CD14-positive monocyte (primary cell): ENCODE data around the gene FBXO31. TPM values are rescaled to one million over a fixed set of nuclear protein-coding genes. Genes with fewer than 3 reads are reported as not detected.

ENCODE experiments used
- DNase-seq, 3 donors: peaks; one replicate each; pipeline ENCODE4 v3.0.0-alpha.2; 2011 to 2022
- H2AFZ ChIP-seq: 2 replicates; pipeline ENCODE4 v1.6.0; 2012; ENCODE audit warnings: mild to moderate bottlenecking, low read depth, low read length, inconsistent platforms; ENCODE audit not compliant: insufficient read depth, poor library complexity, severe bottlenecking
- H3K27ac ChIP-seq, 2 donors: 1 replicate in 1 of 2; 2 replicates in 1 of 2; pipeline ENCODE4 v1.5.1; 2012 to 2013; ENCODE audit warnings: low read length in 2 of 2, control low read depth in 1 of 2, inconsistent platforms in 1 of 2, low read depth in 1 of 2, mild to moderate bottlenecking in 1 of 2
- H3K27me3 ChIP-seq, 2 donors: one replicate each; pipeline versions ENCODE4 v1.6.0 to v1.6.1; 2011 to 2013; ENCODE audit warnings: low read length in 2 of 2; ENCODE audit not compliant: control insufficient read depth in 2 of 2, insufficient read depth in 2 of 2
- H3K36me3 ChIP-seq, 2 donors: replicated peaks in 1 of 2; 1 replicate in 1 of 2; 2 replicates in 1 of 2; pipeline versions ENCODE4 v1.5.1 to v1.6.1; 2012 to 2013; ENCODE audit warnings: low read length in 2 of 2, control low read depth in 1 of 2, inconsistent platforms in 1 of 2, mild to moderate bottlenecking in 1 of 2; ENCODE audit not compliant: insufficient read depth in 2 of 2, control insufficient read depth in 1 of 2
- H3K4me1 ChIP-seq, 2 donors: 1 replicate in 1 of 2; 2 replicates in 1 of 2; pipeline versions ENCODE4 v1.5.1 to v1.6.1; 2012 to 2013; ENCODE audit warnings: low read length in 2 of 2, control low read depth in 1 of 2, inconsistent platforms in 1 of 2, mild to moderate bottlenecking in 1 of 2, moderate library complexity in 1 of 2; ENCODE audit not compliant: insufficient read depth in 2 of 2, control insufficient read depth in 1 of 2
- H3K4me2 ChIP-seq: replicated peaks from 2 replicates; pipeline ENCODE3; 2012; ENCODE audit warnings: low read length, moderate library complexity, mild to moderate bottlenecking; ENCODE audit not compliant: poor library complexity, severe bottlenecking; ENCODE audit errors: extremely low read depth
- H3K4me3 ChIP-seq, 3 experiments: fragments of 200-600 bp in 1 of 3; sonication (generic) in 1 of 3; replicated peaks in 1 of 3; 1 replicate in 2 of 3; 2 replicates in 1 of 3; pipeline ENCODE4 v1.5.1; 2011 to 2013; ENCODE audit warnings: low read length in 3 of 3, mild to moderate bottlenecking in 3 of 3, control low read depth in 2 of 3, low read depth in 2 of 3, inconsistent platforms in 1 of 3, moderate library complexity in 1 of 3
- H3K79me2 ChIP-seq: 2 replicates; pipeline ENCODE4 v1.6.0; 2012; ENCODE audit warnings: mild to moderate bottlenecking, control low read depth, inconsistent platforms, low read length, moderate library complexity; ENCODE audit not compliant: insufficient read depth
- H3K9ac ChIP-seq: 2 replicates; pipeline ENCODE4 v1.6.0; 2017; ENCODE audit warnings: low read length, mild to moderate bottlenecking; ENCODE audit not compliant: insufficient read depth, poor library complexity, severe bottlenecking
- H3K9me3 ChIP-seq, 2 donors: replicated peaks in 1 of 2; 1 replicate in 1 of 2; 2 replicates in 1 of 2; pipeline versions ENCODE4 v1.5.1 to v1.6.1; 2012 to 2013; ENCODE audit warnings: low read length in 2 of 2, control low read depth in 1 of 2; ENCODE audit not compliant: control insufficient read depth in 1 of 2, insufficient read depth in 1 of 2
- H4K20me1 ChIP-seq: 2 replicates; pipeline ENCODE4 v1.6.0; 2012; ENCODE audit warnings: mild to moderate bottlenecking, low read length, control low read depth, moderate library complexity; ENCODE audit not compliant: insufficient read depth
- H3K27ac Mint-ChIP-seq, 7 donors: one replicate each; pipeline ENCODE4 v1.8.0; 2020; ENCODE audit warnings: mild to moderate bottlenecking in 7 of 7, mixed read lengths in 7 of 7, moderate library complexity in 6 of 7, inconsistent platforms in 2 of 7
- H3K27me3 Mint-ChIP-seq, 3 donors: one replicate each; pipeline ENCODE4 v1.8.0; 2021 to 2022; ENCODE audit warnings: low read depth in 3 of 3, mild to moderate bottlenecking in 3 of 3, mixed read lengths in 3 of 3, moderate library complexity in 3 of 3, inconsistent platforms in 1 of 3
- H3K36me3 Mint-ChIP-seq, 2 donors: one replicate each; pipeline ENCODE4 v1.8.0; 2020; ENCODE audit warnings: mixed read lengths in 2 of 2, inconsistent platforms in 1 of 2, mild to moderate bottlenecking in 1 of 2
- H3K4me1 Mint-ChIP-seq: one replicate; pipeline ENCODE4 v1.8.0; 2020; ENCODE audit warnings: mild to moderate bottlenecking, mixed read lengths
- H3K4me3 Mint-ChIP-seq, 2 donors: one replicate each; pipeline ENCODE4 v1.8.0; 2020; ENCODE audit warnings: mild to moderate bottlenecking in 2 of 2, mixed read lengths in 2 of 2, moderate library complexity in 1 of 2
- H3K9me3 Mint-ChIP-seq, 7 donors: one replicate each; pipeline ENCODE4 v1.8.0; 2020 to 2022; ENCODE audit warnings: mixed read lengths in 7 of 7, mild to moderate bottlenecking in 6 of 7, moderate library complexity in 6 of 7, inconsistent platforms in 2 of 7
- WGBS: methylation state at CpG from one replicate; pipeline ENCODE4 v1.1.5; 2013; ENCODE audit warnings: missing lambda C conversion rate; ENCODE audit not compliant: insufficient coverage; 5-methylcytosine and 5-hydroxymethylcytosine counted together
- intact Hi-C, 2 donors: fragments of 100-400 bp; cut with micrococcal nuclease; formaldehyde crosslinking; loops; one replicate each; pipeline versions ENCODE4 v1.15.0 to v1.15.1; 2023
- polyA plus RNA-seq, 3 donors: library from polyadenylated mRNA; depleted of rRNA in 1 of 3; unstranded in 2 of 3; stranded (reverse) in 1 of 3; fragments of 300-500 nt in 2 of 3; fragments of >200 nt in 1 of 3; fragmentation: Illumina TruSeq in 2 of 3; gene quantifications; 1 replicate in 2 of 3; 2 replicates in 1 of 3; pipeline ENCODE4 v1.2.3, GENCODE V29; 2012 to 2021
- TF ChIP-seq, protein P1 (sequence below): fragments of 200-600 bp; IDR thresholded peaks from one replicate; pipeline ENCODE4 v1.8.0; 2022; ENCODE audit warnings: antibody characterized with exemption, mild to moderate bottlenecking

The FBXO31 gene
- polyA plus RNA-seq, 3 donors: 2.0 to 5.6 (median 3.3) TPM

DNA sequence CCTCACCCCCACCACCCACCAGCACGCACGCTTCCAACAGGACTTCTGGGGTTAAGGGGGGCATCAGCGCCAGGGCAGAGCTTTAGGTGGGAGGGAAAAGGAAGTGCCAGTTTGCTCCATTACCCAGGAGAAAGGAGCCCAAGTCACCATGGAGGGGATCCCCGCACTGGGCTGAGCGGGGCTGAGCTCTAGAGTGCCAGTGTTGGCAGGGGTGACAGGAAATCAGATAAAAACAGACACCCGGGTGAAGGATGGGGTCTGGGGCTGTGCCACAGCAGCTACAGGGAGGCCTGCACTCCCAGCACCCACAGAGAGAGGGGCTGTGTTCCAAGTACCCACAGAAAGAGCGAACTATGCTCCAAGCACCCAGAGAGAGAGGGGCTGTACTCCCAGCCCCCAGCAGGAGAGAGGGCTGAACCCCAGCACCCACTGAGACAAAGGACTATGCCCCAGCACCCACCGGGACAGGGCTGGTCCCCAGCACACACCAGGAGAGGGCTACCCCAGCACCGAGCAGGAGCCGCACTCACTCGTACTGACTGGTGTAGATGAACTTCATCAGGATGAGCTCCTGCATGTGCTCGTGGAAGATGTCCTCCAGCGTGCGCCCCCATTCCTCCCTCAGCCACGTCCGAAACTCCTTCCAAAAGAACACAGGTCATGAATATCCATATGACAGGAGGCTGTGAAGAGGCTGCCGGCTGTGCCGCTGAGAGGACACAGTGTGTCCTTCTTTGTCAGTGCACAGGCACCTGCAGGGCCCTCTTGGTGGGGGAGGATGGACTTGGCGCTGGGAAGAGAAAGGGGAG lies 47.7 kb downstream of the FBXO31 start:
- Histone ChIP-seq H3K9ac (no peak overlapping the region), H3K4me3 (no peak overlapping the region), H3K79me2 (no peaks in the 10 kb centered on the region), H2AFZ (no peak overlapping the region), H4K20me1 (no peaks in the 10 kb centered on the region), H3K4me2 (no peak overlapping the region), H3K9me3 (no peaks in the 10 kb centered on the region), H3K36me3 (peaks cover 4 to 14% of the 10 kb centered on the region in 2 donors), H3K4me1 (peaks cover 0 to 4% of the 10 kb centered on the region in 2 donors), H3K27ac (no peak overlapping the region), H3K27me3 (peaks cover 0 to 4% of the 10 kb centered on the region in 2 donors)
- no peak for DNase-seq
- Mint-ChIP-seq H3K27ac (no peak overlapping the region), H3K36me3 (peaks cover 47 to 50% of the 10 kb centered on the region in 2 donors), H3K27me3 (peaks cover 7 to 20% (median 15%) of the 10 kb centered on the region in 3 donors), H3K4me1 (peaks cover 9% of the 10 kb centered on the region), H3K9me3 (peaks cover 0 to 8% (median 2%) of the 10 kb centered on the region in 7 donors), H3K4me3 (peak overlapping the region in 1 of 2 donors; percentile 47)
- TF ChIP-seq, protein P1, sequence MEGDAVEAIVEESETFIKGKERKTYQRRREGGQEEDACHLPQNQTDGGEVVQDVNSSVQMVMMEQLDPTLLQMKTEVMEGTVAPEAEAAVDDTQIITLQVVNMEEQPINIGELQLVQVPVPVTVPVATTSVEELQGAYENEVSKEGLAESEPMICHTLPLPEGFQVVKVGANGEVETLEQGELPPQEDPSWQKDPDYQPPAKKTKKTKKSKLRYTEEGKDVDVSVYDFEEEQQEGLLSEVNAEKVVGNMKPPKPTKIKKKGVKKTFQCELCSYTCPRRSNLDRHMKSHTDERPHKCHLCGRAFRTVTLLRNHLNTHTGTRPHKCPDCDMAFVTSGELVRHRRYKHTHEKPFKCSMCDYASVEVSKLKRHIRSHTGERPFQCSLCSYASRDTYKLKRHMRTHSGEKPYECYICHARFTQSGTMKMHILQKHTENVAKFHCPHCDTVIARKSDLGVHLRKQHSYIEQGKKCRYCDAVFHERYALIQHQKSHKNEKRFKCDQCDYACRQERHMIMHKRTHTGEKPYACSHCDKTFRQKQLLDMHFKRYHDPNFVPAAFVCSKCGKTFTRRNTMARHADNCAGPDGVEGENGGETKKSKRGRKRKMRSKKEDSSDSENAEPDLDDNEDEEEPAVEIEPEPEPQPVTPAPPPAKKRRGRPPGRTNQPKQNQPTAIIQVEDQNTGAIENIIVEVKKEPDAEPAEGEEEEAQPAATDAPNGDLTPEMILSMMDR: no peak
- intact Hi-C loops: no loop called here
- 85% methylated on average over 11 of the region's 19 CpGs for WGBS

DNA sequence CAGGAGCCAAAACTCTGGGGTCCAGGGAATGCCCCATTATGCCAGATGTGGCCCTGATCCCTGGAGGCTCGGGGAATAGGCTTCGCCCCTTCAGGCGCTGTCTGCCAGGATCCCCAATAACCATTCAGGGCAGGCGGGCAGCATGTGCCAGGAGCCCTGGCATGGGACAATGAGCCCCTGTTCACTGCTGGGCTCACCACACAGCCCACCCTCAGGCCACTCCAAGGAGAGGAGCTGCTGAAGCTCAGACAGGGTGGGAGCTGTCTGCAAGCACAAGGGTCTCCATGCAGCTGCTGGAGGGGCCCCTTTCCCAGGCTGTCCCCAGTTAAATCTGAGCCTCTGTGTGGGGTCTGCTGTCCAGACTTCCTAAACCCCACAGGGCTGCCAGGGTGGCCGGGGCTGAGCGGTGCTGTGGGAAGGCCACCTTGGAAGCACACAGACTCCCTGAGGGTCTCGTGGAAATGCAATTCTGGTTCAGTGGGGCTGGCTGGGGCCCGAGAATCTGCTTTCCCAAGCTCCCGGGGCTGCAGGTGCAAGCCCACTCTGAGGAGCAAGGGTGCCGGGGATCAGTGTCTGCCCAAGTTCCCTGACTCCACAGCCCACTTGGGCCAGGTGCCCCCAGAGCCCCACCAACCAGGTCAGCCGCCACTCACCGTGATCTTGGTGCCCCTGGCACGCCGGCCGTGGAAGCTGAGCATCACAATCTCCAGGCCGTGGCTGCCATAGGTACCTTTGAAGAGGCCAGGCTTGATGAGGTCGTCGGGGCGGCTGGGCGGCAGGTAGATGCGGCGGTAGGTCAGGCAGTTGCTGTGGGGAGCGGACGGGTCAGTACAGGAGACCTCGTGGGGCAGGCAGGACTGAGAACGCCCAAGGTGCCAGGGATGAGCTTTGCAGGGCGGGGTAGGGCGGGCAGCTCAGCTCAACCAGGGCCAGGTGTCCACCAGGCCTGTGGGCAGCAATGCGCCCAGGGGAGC lies 48.6 kb downstream of the FBXO31 start:
- no peak for DNase-seq
- Histone ChIP-seq H3K4me1 (peaks cover 0 to 4% of the 10 kb centered on the region in 2 donors), H2AFZ (no peak overlapping the region), H3K79me2 (no peaks in the 10 kb centered on the region), H3K4me3 (no peak overlapping the region), H3K36me3 (peaks cover 4 to 19% of the 10 kb centered on the region in 2 donors), H3K27ac (no peak overlapping the region), H4K20me1 (no peaks in the 10 kb centered on the region), H3K4me2 (no peak overlapping the region), H3K9ac (no peak overlapping the region), H3K27me3 (peaks cover 0 to 4% of the 10 kb centered on the region in 2 donors), H3K9me3 (no peaks in the 10 kb centered on the region)
- WGBS: 93% methylated on average over 28 of the region's 29 CpGs
- H3K9me3 Mint-ChIP-seq: peaks cover 0 to 8% (median 1%) of the 10 kb centered on the region in 7 donors
- intact Hi-C loops: no loop called here
- peaks cover 9% of the 10 kb centered on the region for H3K4me1 Mint-ChIP-seq
- H3K27me3 Mint-ChIP-seq: peaks cover 7 to 20% (median 15%) of the 10 kb centered on the region in 3 donors
- H3K27ac Mint-ChIP-seq: peak overlapping the region in 1 of 7 donors; percentile 79
- TF ChIP-seq, protein P1: no peak
- H3K4me3 Mint-ChIP-seq: peak overlapping the region in 1 of 2 donors; percentile 37
- peaks cover 47 to 52% of the 10 kb centered on the region in 2 donors for H3K36me3 Mint-ChIP-seq
